ENCODE data around the gene PPP6R3.

GRCh38 chr11:68461575-68461917 lies 994 bp downstream of the PPP6R3 start:
- TF ChIP-seq CTCF (conservative IDR thresholded peaks at IDR 0.05), result no peak
- no peak for TF ChIP-seq EZH2 (IDR thresholded peaks at IDR 0.05; ENCODE audit: low read depth)
